HG03457 (cell line): ENCODE results near the gene ATP13A1.
"Not testable (repeated sequence)": the region's sequence is repeated elsewhere in the genome, so short reads cannot be mapped to it uniquely, and the experiment has no call there.

ENCODE experiments used
- ATAC-seq: cut with Tn5 transposase; IDR thresholded peaks from one replicate; pipeline ENCODE4 v1.9.1; 2021; ENCODE audit warnings: moderate number of reproducible peaks; ENCODE audit not compliant: unreplicated experiment

The ATP13A1 gene

GRCh38 chr19:19663256-19664120, at the start of gene ATP13A1:
TSS of gene ATP13A1 (minus strand) at chr19:19663676. CDS start at chr19:19663666, 10 bp downstream.
- ATAC-seq, result peak; percentile 64

- ATAC-seq, result no peak
These were observed 48.7 kb upstream of the ATP13A1 start for GRCh38 chr19:19711934-19712828.

GRCh38 chr19:19711306-19711933, 47.9 kb upstream of the ATP13A1 start:
- ATAC-seq, result no peak

- ATAC-seq, result no peak
These were observed 47.0 kb upstream of the ATP13A1 start for GRCh38 chr19:19710506-19710905.

- no peak for ATAC-seq
These were observed 41.4 kb upstream of the ATP13A1 start for GRCh38 chr19:19704836-19705235.

GRCh38 chr19:19700493-19700892, 37.0 kb upstream of the ATP13A1 start:
- not testable (repeated sequence) for ATAC-seq

- ATAC-seq, result no peak
These were observed 34.1 kb upstream of the ATP13A1 start for GRCh38 chr19:19697589-19697988.

- no peak for ATAC-seq
These were observed 32.9 kb upstream of the ATP13A1 start for GRCh38 chr19:19696386-19696785.

GRCh38 chr19:19691683-19692082, 28.2 kb upstream of the ATP13A1 start:
- no peak for ATAC-seq

- ATAC-seq, result not testable (repeated sequence)
These were observed 25.5 kb upstream of the ATP13A1 start for GRCh38 chr19:19689023-19689422.

- ATAC-seq, result no peak
These were observed 23.6 kb upstream of the ATP13A1 start for GRCh38 chr19:19687090-19687489.

GRCh38 chr19:19686580-19686979, 23.1 kb upstream of the ATP13A1 start:
- ATAC-seq, result no peak

GRCh38 chr19:19686119-19686518, 22.6 kb upstream of the ATP13A1 start:
- ATAC-seq, result not testable (repeated sequence)

GRCh38 chr19:19679176-19680073, 15.9 kb upstream of the ATP13A1 start:
- no peak for ATAC-seq

GRCh38 chr19:19677579-19677978, 14.1 kb upstream of the ATP13A1 start:
- ATAC-seq, result no peak

GRCh38 chr19:19674315-19674714, 10.8 kb upstream of the ATP13A1 start:
- no peak for ATAC-seq

- ATAC-seq, result no peak
These were observed 9.3 kb upstream of the ATP13A1 start for GRCh38 chr19:19672816-19673215.

- ATAC-seq, result no peak
These were observed 6.6 kb upstream of the ATP13A1 start for GRCh38 chr19:19670070-19670551.

- ATAC-seq, result peak; percentile 63
These were observed 4.9 kb upstream of the ATP13A1 start, which contains the start of gene ZNF101 for GRCh38 chr19:19668230-19669012. TSS of gene ZNF101 (plus strand) at chr19:19668839. CDS start at chr19:19668964, 125 bp downstream.
